Activated naive CD4-positive, alpha-beta T cell (primary cell): ENCODE results near the gene ZNF747.
A peak's percentile ranks its signal among the peaks of the same experiment; 100 is the strongest.
"Not testable (repeated sequence)": the region's sequence is repeated elsewhere in the genome, so short reads cannot be mapped to it uniquely, and the experiment has no call there.

Experiments
- DNase-seq, 4 experiments: peaks; one replicate each; lab custom pipeline; 2025; lab: John Stamatoyannopoulos, UW

Gene ZNF747

GRCh38 chr16:30557957-30558788, 23.5 kb upstream of the ZNF747 start, which contains the start of gene ZNF764:
Gene ZNF764 (minus strand): TSS chr16:30558374. CDS start chr16:30558182, 192 bp downstream.
- peak; percentile 82 to 93 (median 88) for DNase-seq

- no peak for DNase-seq
Observed at GRCh38 chr16:30557707-30557956, 23.0 kb upstream of the ZNF747 start.

- DNase-seq: no peak
Observed at GRCh38 chr16:30556125-30556473, 21.4 kb upstream of the ZNF747 start.

- no peak for DNase-seq
Observed at GRCh38 chr16:30555315-30556124, 20.9 kb upstream of the ZNF747 start.

GRCh38 chr16:30554557-30555314, 20.1 kb upstream of the ZNF747 start:
- DNase-seq: no peak

- DNase-seq: no peak
Observed at GRCh38 chr16:30553393-30553899, 18.8 kb upstream of the ZNF747 start.

- DNase-seq: no peak
Observed at GRCh38 chr16:30552956-30553355, 18.3 kb upstream of the ZNF747 start.

- peak in 1 of 4 experiments; percentile 14 for DNase-seq
Observed at GRCh38 chr16:30551781-30552180, 17.1 kb upstream of the ZNF747 start.

- no peak for DNase-seq
Observed at GRCh38 chr16:30548416-30549253, 14.0 kb upstream of the ZNF747 start.

GRCh38 chr16:30546115-30546514, 11.5 kb upstream of the ZNF747 start:
- DNase-seq: no peak

- no peak for DNase-seq
Observed at GRCh38 chr16:30543067-30543466, 8.4 kb upstream of the ZNF747 start.

GRCh38 chr16:30541502-30542329, 7.1 kb upstream of the ZNF747 start:
- no peak for DNase-seq

GRCh38 chr16:30540916-30541464, 6.3 kb upstream of the ZNF747 start:
- not testable (repeated sequence) for DNase-seq

GRCh38 chr16:30539986-30540526, 5.4 kb upstream of the ZNF747 start:
- not testable (repeated sequence) for DNase-seq

- no peak for DNase-seq
Observed at GRCh38 chr16:30539000-30539964, 4.6 kb upstream of the ZNF747 start.

GRCh38 chr16:30536391-30537024, 1.9 kb upstream of the ZNF747 start:
- DNase-seq: not testable (repeated sequence)

- peak in 2 of 4 experiments; percentile 29 to 47 for DNase-seq
Observed at GRCh38 chr16:30535777-30536190, 1.1 kb upstream of the ZNF747 start.

- DNase-seq: no peak
Observed at GRCh38 chr16:30535106-30535776, 583 bp upstream of the ZNF747 start.
